Lower leg skin (tissue), 3 donors: ENCODE measurements around the gene SLC16A9.

Experiments
- POLR2A ChIP-seq, 2 donors: fragments of 450-650 bp; IDR thresholded peaks; one replicate each; pipeline ENCODE4 v1.6.1; 2016 to 2017; ENCODE audit warnings: antibody characterized with exemption in 2 of 2, mild to moderate bottlenecking in 1 of 2, moderate library complexity in 1 of 2
- TF ChIP-seq, protein P1 (sequence below), 3 donors: fragments of 450-650 bp; IDR thresholded peaks; one replicate each; pipeline ENCODE4 v1.5.1; 2016; ENCODE audit warnings: antibody characterized with exemption in 3 of 3, mild to moderate bottlenecking in 3 of 3, moderate library complexity in 2 of 3

GRCh38 chr10:59617996-59618395, 91.7 kb downstream of the SLC16A9 start:
- no peak for TF ChIP-seq POLR2A (IDR thresholded peaks at IDR 0.05)
- TF ChIP-seq, protein P1, sequence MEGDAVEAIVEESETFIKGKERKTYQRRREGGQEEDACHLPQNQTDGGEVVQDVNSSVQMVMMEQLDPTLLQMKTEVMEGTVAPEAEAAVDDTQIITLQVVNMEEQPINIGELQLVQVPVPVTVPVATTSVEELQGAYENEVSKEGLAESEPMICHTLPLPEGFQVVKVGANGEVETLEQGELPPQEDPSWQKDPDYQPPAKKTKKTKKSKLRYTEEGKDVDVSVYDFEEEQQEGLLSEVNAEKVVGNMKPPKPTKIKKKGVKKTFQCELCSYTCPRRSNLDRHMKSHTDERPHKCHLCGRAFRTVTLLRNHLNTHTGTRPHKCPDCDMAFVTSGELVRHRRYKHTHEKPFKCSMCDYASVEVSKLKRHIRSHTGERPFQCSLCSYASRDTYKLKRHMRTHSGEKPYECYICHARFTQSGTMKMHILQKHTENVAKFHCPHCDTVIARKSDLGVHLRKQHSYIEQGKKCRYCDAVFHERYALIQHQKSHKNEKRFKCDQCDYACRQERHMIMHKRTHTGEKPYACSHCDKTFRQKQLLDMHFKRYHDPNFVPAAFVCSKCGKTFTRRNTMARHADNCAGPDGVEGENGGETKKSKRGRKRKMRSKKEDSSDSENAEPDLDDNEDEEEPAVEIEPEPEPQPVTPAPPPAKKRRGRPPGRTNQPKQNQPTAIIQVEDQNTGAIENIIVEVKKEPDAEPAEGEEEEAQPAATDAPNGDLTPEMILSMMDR (IDR thresholded peaks at IDR 0.05) = no peak
